Activated CD8-positive, alpha-beta memory T cell treated with anti-CD3 and anti-CD28 coated beads, Interleukin-2, amount 50 U/mL, for 24 hours (primary cell): Measurements from ENCODE around the gene AOAH.
"Not testable (repeated sequence)": the region's sequence is repeated elsewhere in the genome, so short reads cannot be mapped to it uniquely, and the experiment has no call there.

Experiments used
- DNase-seq: peaks from one replicate; pipeline ENCODE4 v3.0.0-alpha.2; 2020; ENCODE audit errors: extremely low read depth

The AOAH gene

DNA sequence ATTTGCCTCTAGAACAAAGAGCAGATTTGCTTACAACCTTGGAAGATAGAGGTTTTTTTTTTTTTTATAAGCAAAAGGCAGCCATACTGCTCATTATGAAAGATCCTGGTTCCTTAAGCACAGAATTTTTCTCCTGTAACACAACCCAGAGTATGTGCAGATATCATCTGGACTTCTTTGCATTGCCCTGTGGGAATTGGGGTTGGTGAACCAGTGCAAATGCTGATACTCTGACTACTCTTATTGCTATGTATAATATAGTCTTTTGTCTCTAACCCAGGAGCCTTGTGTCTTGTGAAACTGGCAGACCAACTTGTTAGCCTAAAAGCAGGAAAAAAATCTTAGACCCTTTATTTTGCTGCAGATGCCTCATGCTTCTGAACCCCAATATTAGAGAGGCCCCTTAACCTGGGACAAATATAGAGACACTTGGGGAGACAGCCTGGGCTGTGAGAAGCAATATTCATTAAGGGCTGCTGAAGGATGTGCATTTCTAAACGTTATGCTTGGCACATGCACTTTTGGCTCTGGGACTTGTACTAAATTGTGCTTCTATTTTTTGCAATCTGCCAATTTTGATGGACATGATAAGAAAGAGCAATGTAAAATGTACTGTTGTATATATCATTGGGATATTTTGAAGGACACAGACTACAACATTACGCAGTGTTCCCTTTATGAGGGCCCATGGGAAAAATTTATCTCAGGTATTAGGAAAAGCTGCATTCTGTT is 255.8 kb downstream of the AOAH start:
- DNase-seq, result no peak

DNA sequence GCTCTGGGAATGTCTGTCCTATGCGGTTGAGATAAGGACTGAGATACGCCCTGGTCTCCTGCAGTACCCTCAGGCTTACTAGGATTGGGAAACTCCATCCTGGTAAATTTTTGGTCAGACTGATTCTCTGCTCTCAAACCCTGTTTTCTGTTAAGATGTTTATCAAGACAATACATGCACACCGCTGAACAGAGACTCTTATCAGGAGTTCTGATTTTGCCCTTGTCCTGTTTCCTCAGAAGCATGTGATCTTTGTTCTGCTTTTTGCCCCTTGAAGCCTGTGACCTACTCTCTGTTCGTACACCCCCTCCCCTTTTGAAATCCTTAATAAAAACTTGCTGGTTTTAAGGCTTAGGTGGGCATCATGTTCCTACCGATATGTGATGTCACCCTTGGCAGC is 258.3 kb downstream of the AOAH start:
- not testable (repeated sequence) for DNase-seq

- no peak for DNase-seq
Measured at GRCh38 chr7:36464271-36464670, 260.0 kb downstream of the AOAH start.
